Femur (tissue), 1 donor: ENCODE results near the gene GPRIN1.
A peak's percentile ranks its signal among the peaks of the same experiment; 100 is the strongest.
"Not testable (repeated sequence)": the region's sequence is repeated elsewhere in the genome, so short reads cannot be mapped to it uniquely, and the experiment has no call there.

Experiments used
- DNase-seq: peaks from one replicate; pipeline ENCODE4 v3.0.0-alpha.2; 2017

GPRIN1 gene

GRCh38 chr5:176596069-176596644, 13.8 kb downstream of the GPRIN1 start:
- DNase-seq: no peak

GRCh38 chr5:176595386-176595943, 14.5 kb downstream of the GPRIN1 start:
- no peak for DNase-seq

GRCh38 chr5:176594554-176594953, 15.4 kb downstream of the GPRIN1 start:
- DNase-seq: no peak

GRCh38 chr5:176593273-176593869, 16.6 kb downstream of the GPRIN1 start:
- DNase-seq: no peak

- DNase-seq: no peak
These were observed 17.4 kb downstream of the GPRIN1 start for GRCh38 chr5:176592573-176592972.

GRCh38 chr5:176591667-176592066, 18.3 kb downstream of the GPRIN1 start:
- not testable (repeated sequence) for DNase-seq

- no peak for DNase-seq
These were observed 19.8 kb downstream of the GPRIN1 start for GRCh38 chr5:176590035-176590717.

- no peak for DNase-seq
These were observed 20.8 kb downstream of the GPRIN1 start for GRCh38 chr5:176589039-176589769.

- no peak for DNase-seq
These were observed 21.7 kb downstream of the GPRIN1 start for GRCh38 chr5:176588297-176588696.

GRCh38 chr5:176587398-176587797, 22.6 kb downstream of the GPRIN1 start:
- DNase-seq: no peak

GRCh38 chr5:176583076-176583475, 26.9 kb downstream of the GPRIN1 start:
- DNase-seq: no peak

- no peak for DNase-seq
These were observed 28.6 kb downstream of the GPRIN1 start for GRCh38 chr5:176581361-176581760.

GRCh38 chr5:176579323-176579722, 30.6 kb downstream of the GPRIN1 start:
- DNase-seq: no peak

GRCh38 chr5:176578391-176578808, 31.6 kb downstream of the GPRIN1 start:
- peak; percentile 48 for DNase-seq

- DNase-seq: no peak
These were observed 32.4 kb downstream of the GPRIN1 start for GRCh38 chr5:176577312-176578176.

GRCh38 chr5:176575488-176576422, 34.2 kb downstream of the GPRIN1 start:
- DNase-seq: no peak

GRCh38 chr5:176575066-176575465, 34.9 kb downstream of the GPRIN1 start:
- no peak for DNase-seq

GRCh38 chr5:176574297-176574591, 35.7 kb downstream of the GPRIN1 start:
- DNase-seq: no peak

- DNase-seq: peak; percentile 54
These were observed 36.2 kb downstream of the GPRIN1 start for GRCh38 chr5:176573564-176574296.

- DNase-seq: no peak
These were observed 39.9 kb downstream of the GPRIN1 start for GRCh38 chr5:176570044-176570443.

GRCh38 chr5:176568657-176569056, 41.3 kb downstream of the GPRIN1 start:
- DNase-seq: no peak
